Endothelial cell (in vitro differentiated cells): Measurements from ENCODE around the gene PER2. TPM values are rescaled to one million over a fixed set of nuclear protein-coding genes. Genes with fewer than 3 reads are reported as not detected.

Source experiments
- DNase-seq: peaks from one replicate; pipeline ENCODE4 v3.0.0; 2021; ENCODE audit warnings: low spot score
- H3K27ac Mint-ChIP-seq: one replicate; pipeline ENCODE4 v1.8.0; 2021; ENCODE audit warnings: mixed read lengths, inconsistent platforms; ENCODE audit not compliant: unreplicated experiment
- H3K27me3 Mint-ChIP-seq: one replicate; pipeline ENCODE4 v1.8.0; 2021; ENCODE audit warnings: mild to moderate bottlenecking, moderate library complexity, mixed read lengths, inconsistent platforms; ENCODE audit not compliant: unreplicated experiment
- H3K36me3 Mint-ChIP-seq: one replicate; pipeline ENCODE4 v1.8.0; 2021; ENCODE audit warnings: mild to moderate bottlenecking, low read depth, mixed read lengths, inconsistent platforms; ENCODE audit not compliant: unreplicated experiment
- H3K4me1 Mint-ChIP-seq: one replicate; pipeline ENCODE4 v1.8.0; 2021; ENCODE audit warnings: mild to moderate bottlenecking, mixed read lengths, inconsistent platforms; ENCODE audit not compliant: unreplicated experiment
- H3K4me3 Mint-ChIP-seq: one replicate; pipeline ENCODE4 v1.8.0; 2021; ENCODE audit warnings: mild to moderate bottlenecking, mixed read lengths, inconsistent platforms; ENCODE audit not compliant: unreplicated experiment
- H3K9me3 Mint-ChIP-seq: one replicate; pipeline ENCODE4 v1.8.0; 2021; ENCODE audit warnings: mixed read lengths, inconsistent platforms; ENCODE audit not compliant: unreplicated experiment
- CTCF ChIP-seq: fragments of 200-600 bp; sonication (generic); IDR thresholded peaks from one replicate; pipeline ENCODE4 v1.5.0; 2021; ENCODE audit warnings: antibody characterized with exemption; ENCODE audit not compliant: unreplicated experiment
- total RNA-seq: library from RNA; stranded (reverse); fragmentation: NEBNext Ultra II Directional; extraction: Animal tissue kit (Norgen Biotek cat#: 25700); gene quantifications from one replicate; pipeline ENCODE4 v1.2.1, GENCODE V29; 2021; ENCODE audit not compliant: unreplicated experiment

The PER2 gene
- total RNA-seq, 1 donor from 2014 or later: 5.5 TPM

- no peak for TF ChIP-seq CTCF
- H3K9me3 Mint-ChIP-seq: no peaks in the 10 kb centered on the region
- peaks cover 11% of the 10 kb centered on the region for H3K4me1 Mint-ChIP-seq
- DNase-seq: peak; percentile 52
- H3K36me3 Mint-ChIP-seq: peaks cover 12% of the 10 kb centered on the region
- peaks cover 24% of the 10 kb centered on the region for H3K27me3 Mint-ChIP-seq
- no peak overlapping the region for H3K27ac Mint-ChIP-seq
- H3K4me3 Mint-ChIP-seq: no peak overlapping the region
Observed at GRCh38 chr2:238240757-238241711, 47.4 kb downstream of the PER2 start.

- no peak within 1 kb of the TSS for H3K27ac Mint-ChIP-seq
Observed at GRCh38 chr2:238239863-238240756, 48.3 kb downstream of the PER2 start, which contains the start of gene HES6. HES6 (minus strand) TSS chr2:238240038; CDS start chr2:238239905, 133 bp downstream.

DNA sequence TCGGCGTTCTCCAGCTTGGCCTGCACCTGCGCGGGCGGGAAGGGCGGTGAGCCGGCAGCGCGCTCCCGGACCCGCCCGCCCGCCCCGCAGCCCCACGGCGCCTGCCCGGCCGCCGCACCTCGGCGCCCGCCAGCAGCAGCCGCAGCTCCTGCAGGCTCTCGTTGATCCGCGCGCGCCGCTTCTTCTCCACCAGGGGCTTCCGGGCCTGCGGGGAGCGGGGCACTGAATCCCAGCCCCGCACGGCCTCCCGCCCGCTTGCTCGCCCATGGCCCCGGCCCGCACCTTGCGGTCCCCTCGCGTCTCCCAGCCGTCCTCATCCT is 48.9 kb downstream of the PER2 start:
- peaks cover 11% of the 10 kb centered on the region for H3K4me1 Mint-ChIP-seq
- H3K27me3 Mint-ChIP-seq: peaks cover 31% of the 10 kb centered on the region
- peak; percentile 38 for DNase-seq
- no peak overlapping the region for H3K4me3 Mint-ChIP-seq
- peaks cover 12% of the 10 kb centered on the region for H3K36me3 Mint-ChIP-seq
- H3K27ac Mint-ChIP-seq: no peak overlapping the region
- H3K9me3 Mint-ChIP-seq: no peaks in the 10 kb centered on the region
- no peak for TF ChIP-seq CTCF

More at GRCh38 chr2:238239863-238240756, 48.3 kb downstream of the PER2 start, which contains the start of gene HES6:
- no peak for TF ChIP-seq CTCF
- Mint-ChIP-seq H3K9me3 (no peaks in the 10 kb centered on the region), H3K27me3 (peaks cover 31% of the 10 kb centered on the region), H3K4me3 (peak within 1 kb of the TSS; percentile 88), H3K36me3 (peaks cover 14% of the 10 kb centered on the region), H3K4me1 (peaks cover 11% of the 10 kb centered on the region)
- peak; percentile 89 for DNase-seq

GRCh38 chr2:238238766-238239542 is 49.5 kb downstream of the PER2 start:
- peaks cover 31% of the 10 kb centered on the region for H3K27me3 Mint-ChIP-seq
- peaks cover 12% of the 10 kb centered on the region for H3K36me3 Mint-ChIP-seq
- DNase-seq: no peak
- H3K9me3 Mint-ChIP-seq: no peaks in the 10 kb centered on the region
- peaks cover 11% of the 10 kb centered on the region for H3K4me1 Mint-ChIP-seq
- H3K4me3 Mint-ChIP-seq: no peak overlapping the region
- no peak for TF ChIP-seq CTCF
- no peak overlapping the region for H3K27ac Mint-ChIP-seq
